Calu3 (cell line): ENCODE results near the gene LYRM7. TPM values are rescaled to one million over a fixed set of nuclear protein-coding genes. Genes with fewer than 3 reads are reported as not detected.

Experiments
- BruUV-seq: library from RNA; stranded (reverse); fragments of 400-500 nt; replicated peaks from 2 replicates; lab custom pipeline; 2021; lab: Mats Ljungman, UMichigan
- CTCF ChIA-PET: fragments of 300-600 bp; sonication (Branson Sonifier 250); formaldehyde crosslinking; loops from one replicate; lab custom pipeline; 2022; ENCODE audit warnings: antibody characterized with exemption; lab: Charles Lee
- DNase-seq: peaks from one replicate; pipeline ENCODE4 v3.0.0; 2022
- H3K27ac Mint-ChIP-seq: one replicate; pipeline ENCODE4 v1.8.0; 2022; ENCODE audit warnings: mixed read lengths; ENCODE audit not compliant: unreplicated experiment
- H3K27me3 Mint-ChIP-seq: one replicate; pipeline ENCODE4 v1.8.0; 2022; ENCODE audit warnings: mixed read lengths; ENCODE audit not compliant: unreplicated experiment
- H3K36me3 Mint-ChIP-seq: one replicate; pipeline ENCODE4 v1.8.0; 2022; ENCODE audit warnings: mild to moderate bottlenecking, moderate library complexity, mixed read lengths; ENCODE audit not compliant: insufficient read depth, unreplicated experiment
- H3K4me1 Mint-ChIP-seq: one replicate; pipeline ENCODE4 v1.8.0; 2022; ENCODE audit warnings: mild to moderate bottlenecking, low read depth, mixed read lengths; ENCODE audit not compliant: unreplicated experiment
- H3K4me3 Mint-ChIP-seq: one replicate; pipeline ENCODE4 v1.8.0; 2022; ENCODE audit warnings: mild to moderate bottlenecking, low read depth, moderate library complexity, mixed read lengths; ENCODE audit not compliant: unreplicated experiment
- H3K9me3 Mint-ChIP-seq: one replicate; pipeline ENCODE4 v1.8.0; 2022; ENCODE audit warnings: low read depth, mixed read lengths; ENCODE audit not compliant: unreplicated experiment
- intact Hi-C: fragments of 100-400 bp; cut with micrococcal nuclease; formaldehyde crosslinking; loops from one replicate; pipeline ENCODE4 v1.10.0; 2022; ENCODE audit not compliant: unreplicated experiment
- total RNA-seq: library from RNA; stranded (reverse); gene quantifications from 2 replicates; pipeline ENCODE4 v1.2.3, GENCODE V29; 2022
- TF ChIP-seq, protein P1 (sequence below): fragments of 200-600 bp; IDR thresholded peaks from one replicate; pipeline ENCODE4 v1.8.0; 2022; ENCODE audit warnings: antibody characterized with exemption; ENCODE audit not compliant: unreplicated experiment

The LYRM7 gene
- total RNA-seq, 1 experiment from 2014 or later = 12.6 TPM

DNA sequence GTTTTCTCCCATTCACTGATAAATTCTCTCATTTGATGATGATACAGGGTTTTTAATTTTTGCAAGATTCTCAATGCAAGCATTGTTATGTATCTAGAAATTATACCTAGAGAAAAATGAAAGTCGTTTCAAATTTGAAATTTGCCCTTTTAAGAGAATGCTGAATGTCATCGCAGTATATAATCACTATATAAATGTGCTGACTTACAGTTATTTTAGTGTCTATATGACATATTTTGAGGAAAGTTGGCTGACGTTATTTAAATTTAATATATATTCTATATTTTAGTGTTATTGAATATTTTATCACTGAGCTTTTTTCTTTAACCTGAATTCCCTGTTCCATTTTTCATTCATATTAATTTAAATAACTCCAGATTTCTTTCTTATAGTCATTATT lies 29.8 kb downstream of the LYRM7 start:
- CTCF ChIA-PET = no interaction called here
- Mint-ChIP-seq H3K4me3 (no peak overlapping the region), H3K4me1 (no peaks in the 10 kb centered on the region), H3K27ac (no peak overlapping the region), H3K27me3 (no peaks in the 10 kb centered on the region), H3K9me3 (no peaks in the 10 kb centered on the region), H3K36me3 (no peaks in the 10 kb centered on the region)
- TF ChIP-seq, protein P1, sequence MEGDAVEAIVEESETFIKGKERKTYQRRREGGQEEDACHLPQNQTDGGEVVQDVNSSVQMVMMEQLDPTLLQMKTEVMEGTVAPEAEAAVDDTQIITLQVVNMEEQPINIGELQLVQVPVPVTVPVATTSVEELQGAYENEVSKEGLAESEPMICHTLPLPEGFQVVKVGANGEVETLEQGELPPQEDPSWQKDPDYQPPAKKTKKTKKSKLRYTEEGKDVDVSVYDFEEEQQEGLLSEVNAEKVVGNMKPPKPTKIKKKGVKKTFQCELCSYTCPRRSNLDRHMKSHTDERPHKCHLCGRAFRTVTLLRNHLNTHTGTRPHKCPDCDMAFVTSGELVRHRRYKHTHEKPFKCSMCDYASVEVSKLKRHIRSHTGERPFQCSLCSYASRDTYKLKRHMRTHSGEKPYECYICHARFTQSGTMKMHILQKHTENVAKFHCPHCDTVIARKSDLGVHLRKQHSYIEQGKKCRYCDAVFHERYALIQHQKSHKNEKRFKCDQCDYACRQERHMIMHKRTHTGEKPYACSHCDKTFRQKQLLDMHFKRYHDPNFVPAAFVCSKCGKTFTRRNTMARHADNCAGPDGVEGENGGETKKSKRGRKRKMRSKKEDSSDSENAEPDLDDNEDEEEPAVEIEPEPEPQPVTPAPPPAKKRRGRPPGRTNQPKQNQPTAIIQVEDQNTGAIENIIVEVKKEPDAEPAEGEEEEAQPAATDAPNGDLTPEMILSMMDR = no peak
- BruUV-seq = no TSS peak
- intact Hi-C loops = no loop called here
- no peak for DNase-seq

DNA sequence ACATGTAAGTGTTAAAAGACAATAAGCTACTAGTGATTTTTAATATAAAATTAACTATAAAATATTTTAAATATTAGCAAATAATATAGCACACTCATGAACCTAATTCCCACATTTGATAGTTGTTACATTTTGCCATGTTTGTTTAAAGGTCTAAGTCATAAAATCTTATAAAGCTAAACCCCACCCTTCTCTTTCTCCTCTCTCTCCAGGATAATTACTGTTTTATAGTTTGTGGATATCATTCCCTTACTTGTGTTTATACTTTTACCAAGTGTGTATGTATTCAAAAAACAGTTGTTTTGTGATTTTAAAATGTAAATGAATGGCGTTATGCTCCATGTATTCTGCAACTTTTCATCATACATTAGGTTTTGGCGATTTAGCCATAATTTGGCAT lies 34.2 kb downstream of the LYRM7 start:
- H3K27me3 Mint-ChIP-seq = no peaks in the 10 kb centered on the region
- CTCF ChIA-PET = no interaction called here
- H3K4me1 Mint-ChIP-seq = peaks cover 11% of the 10 kb centered on the region

DNA sequence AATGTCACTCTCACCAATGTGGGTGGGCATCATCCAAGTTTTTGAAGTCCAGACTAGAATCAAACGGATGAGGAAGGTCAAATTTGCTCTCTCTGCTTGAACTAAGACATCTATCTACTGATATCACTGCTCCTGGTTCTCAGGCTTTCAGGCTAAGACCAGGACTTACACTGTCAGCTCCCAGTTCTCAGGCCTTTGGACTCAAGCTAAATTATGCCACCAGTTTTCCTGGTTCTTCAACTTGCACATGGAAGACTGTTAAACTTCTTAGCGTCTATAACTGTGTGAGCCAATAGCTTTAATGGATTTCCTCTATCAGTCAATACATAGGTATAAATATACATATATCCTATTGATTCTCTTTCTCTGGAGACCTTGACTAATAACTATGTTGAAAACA lies 35.3 kb downstream of the LYRM7 start:
- Mint-ChIP-seq H3K27ac (no peak overlapping the region), H3K27me3 (no peaks in the 10 kb centered on the region), H3K9me3 (no peaks in the 10 kb centered on the region), H3K4me3 (no peak overlapping the region), H3K4me1 (peaks cover 21% of the 10 kb centered on the region), H3K36me3 (peaks cover 5% of the 10 kb centered on the region)
- CTCF ChIA-PET = no interaction called here
- intact Hi-C loops = no loop called here
- no TSS peak for BruUV-seq
- no peak for DNase-seq
- TF ChIP-seq, protein P1 = no peak

More for the DNA sequence above, 34.2 kb downstream of the LYRM7 start:
- Mint-ChIP-seq H3K4me3 (no peak overlapping the region), H3K36me3 (peaks cover 5% of the 10 kb centered on the region), H3K27ac (no peak overlapping the region), H3K9me3 (no peaks in the 10 kb centered on the region)
- TF ChIP-seq, protein P1 = no peak
- no TSS peak for BruUV-seq
- intact Hi-C loops = no loop called here
- DNase-seq = no peak

DNA sequence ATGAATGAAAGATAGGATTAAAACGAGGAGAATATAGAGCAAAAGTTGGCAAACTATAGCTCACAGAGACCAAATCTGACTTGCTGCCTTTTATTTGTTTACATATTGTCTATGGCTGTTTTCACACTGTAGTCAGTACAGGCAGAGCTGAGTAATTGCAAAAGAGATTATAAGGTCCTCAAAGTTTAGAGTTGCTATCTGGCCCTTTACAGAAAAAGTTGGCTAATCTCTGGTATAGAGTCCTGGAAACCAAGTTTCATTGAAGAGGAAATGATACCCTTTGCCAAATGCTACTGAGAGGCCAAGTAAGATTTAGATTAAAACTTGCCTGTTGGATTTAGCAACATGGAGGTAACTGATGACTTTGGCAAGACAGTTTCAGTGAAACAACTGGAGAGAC lies 36.0 kb downstream of the LYRM7 start:
- Mint-ChIP-seq H3K27me3 (no peaks in the 10 kb centered on the region), H3K36me3 (peaks cover 5% of the 10 kb centered on the region), H3K4me1 (peaks cover 21% of the 10 kb centered on the region), H3K27ac (no peak overlapping the region), H3K4me3 (no peak overlapping the region), H3K9me3 (no peaks in the 10 kb centered on the region)
- no peak for DNase-seq
- BruUV-seq = no TSS peak
- CTCF ChIA-PET = interaction anchor here (0.5 kb wide), 1 partner anchor 40 kb away, joined by 4 read pairs; no protein-coding TSS in a partner anchor
- TF ChIP-seq, protein P1 = no peak
- intact Hi-C loops = no loop called here
